H1 (cell line): ENCODE measurements around the gene INSM2. TPM values are rescaled to one million over a fixed set of nuclear protein-coding genes. Genes with fewer than 3 reads are reported as not detected.

Source experiments
- CTCF ChIA-PET: fragments of 300-600 bp; sonication (Branson Sonifier 250); formaldehyde crosslinking; loops from one replicate; lab custom pipeline; 2021; ENCODE audit not compliant: partially characterized antibody; lab: Charles Lee
- POLR2A ChIA-PET: fragments of 300-600 bp; sonication (Branson Sonifier 250); formaldehyde crosslinking; loops from one replicate; lab custom pipeline; 2021; ENCODE audit warnings: inconsistent platforms; ENCODE audit not compliant: partially characterized antibody; lab: Charles Lee
- DNase-seq, 2 experiments: peaks; one replicate each; pipeline versions ENCODE4 v3.0.0 to v3.0.0-alpha.2; 2010 to 2022; ENCODE audit warnings: low spot score in 2 of 2, low read depth in 1 of 2, mixed read lengths in 1 of 2
- FAIRE-seq: peaks from 2 replicates; lab custom pipeline; 2011; peaks lifted over from hg19 to GRCh38; lab: Jason Lieb, UNC
- H2AFZ ChIP-seq: 2 replicates; pipeline ENCODE4 v1.8.1; 2012; ENCODE audit warnings: low read length, inconsistent platforms
- H2AK5ac ChIP-seq: 2 replicates; pipeline ENCODE4 v1.6.1; 2013; ENCODE audit warnings: low read depth, low read length
- H2BK120ac ChIP-seq: replicated peaks from 2 replicates; pipeline ENCODE3; 2013; ENCODE audit warnings: low read depth, low read length, inconsistent platforms
- H2BK12ac ChIP-seq: 2 replicates; pipeline ENCODE4 v1.6.1; 2013; ENCODE audit warnings: low read depth, low read length
- H2BK15ac ChIP-seq: 2 replicates; pipeline ENCODE4 v1.6.1; 2013; ENCODE audit warnings: low read length
- H2BK20ac ChIP-seq: 2 replicates; pipeline ENCODE4 v1.6.1; 2013; ENCODE audit warnings: low read length
- H2BK5ac ChIP-seq: 2 replicates; pipeline ENCODE4 v1.6.1; 2013; ENCODE audit warnings: low read depth, low read length
- H3K14ac ChIP-seq: 2 replicates; pipeline ENCODE4 v1.6.1; 2013; ENCODE audit warnings: inconsistent platforms; ENCODE audit not compliant: insufficient read length
- H3K18ac ChIP-seq: 2 replicates; pipeline ENCODE4 v1.6.1; 2013; ENCODE audit warnings: low read length; ENCODE audit errors: extremely low read depth
- H3K23ac ChIP-seq: 2 replicates; pipeline ENCODE4 v1.6.1; 2013; ENCODE audit warnings: inconsistent platforms; ENCODE audit not compliant: insufficient read length
- H3K23me2 ChIP-seq: 2 replicates; pipeline ENCODE4 v1.6.1; 2013; ENCODE audit warnings: low read depth, low read length
- H3K27ac ChIP-seq: 2 replicates; pipeline ENCODE4 v1.6.1; 2011; ENCODE audit warnings: low read depth, low read length, inconsistent platforms
- H3K27me3 ChIP-seq, 4 experiments: replicated peaks in 1 of 4; 1 replicate in 1 of 4; 2 replicates in 3 of 4; pipeline versions ENCODE4 v1.6.1 to v1.8.1; 2011 to 2013; ENCODE audit warnings: low read length in 3 of 4, mild to moderate bottlenecking in 3 of 4, inconsistent platforms in 2 of 4, mixed read lengths in 2 of 4, moderate library complexity in 1 of 4; ENCODE audit not compliant: control insufficient read depth in 3 of 4, insufficient read depth in 3 of 4; ENCODE audit errors: extremely low read depth in 1 of 4
- H3K36me3 ChIP-seq, 4 experiments: 2 replicates each; pipeline versions ENCODE4 v1.6.1 to v1.8.1; 2011 to 2013; ENCODE audit warnings: mild to moderate bottlenecking in 4 of 4, low read length in 3 of 4, moderate library complexity in 2 of 4, control low read depth in 1 of 4, inconsistent platforms in 1 of 4; ENCODE audit not compliant: insufficient read depth in 4 of 4, control insufficient read depth in 2 of 4
- H3K4ac ChIP-seq: replicated peaks from 2 replicates; pipeline ENCODE3; 2013; ENCODE audit warnings: low read length, low read depth, mixed read lengths, inconsistent platforms; ENCODE audit not compliant: insufficient read length
- H3K4me1 ChIP-seq, 4 experiments: replicated peaks in 1 of 4; 1 replicate in 1 of 4; 2 replicates in 3 of 4; pipeline versions ENCODE4 v1.6.1 to v1.8.1; 2011 to 2013; ENCODE audit warnings: low read length in 3 of 4, inconsistent platforms in 2 of 4, mixed read lengths in 1 of 4; ENCODE audit not compliant: insufficient read depth in 4 of 4, control insufficient read depth in 3 of 4
- H3K4me2 ChIP-seq, 2 experiments: 2 replicates each; pipeline versions ENCODE4 v1.6.1 to v1.8.1; 2011 to 2013; ENCODE audit warnings: low read depth in 2 of 2, low read length in 2 of 2, control low read depth in 1 of 2, inconsistent platforms in 1 of 2, mild to moderate bottlenecking in 1 of 2; ENCODE audit not compliant: insufficient read depth in 1 of 2
- H3K4me3 ChIP-seq, 4 experiments: fragments of 200-600, 300-600 bp in 1 of 4; sonication (generic), shearing (Covaris generic), sonication (Bioruptor Twin) in 1 of 4; 2 replicates each; pipeline versions ENCODE4 v1.5.1 to v1.8.1; 2011 to 2016; ENCODE audit warnings: low read length in 4 of 4, low read depth in 3 of 4, control low read depth in 2 of 4, inconsistent platforms in 2 of 4, mild to moderate bottlenecking in 2 of 4, mixed read lengths in 1 of 4, moderate library complexity in 1 of 4; ENCODE audit not compliant: insufficient read depth in 2 of 4; ENCODE audit errors: extremely low read depth in 1 of 4
- H3K56ac ChIP-seq: replicated peaks from 2 replicates; pipeline ENCODE3; 2013; ENCODE audit warnings: low read depth, mild to moderate bottlenecking, mixed read lengths, low read length, inconsistent platforms; ENCODE audit not compliant: insufficient read length
- H3K79me1 ChIP-seq: 2 replicates; pipeline ENCODE4 v1.6.1; 2013; ENCODE audit warnings: low read depth, low read length, control low read depth
- H3K79me2 ChIP-seq, 2 experiments: 2 replicates each; pipeline versions ENCODE4 v1.6.1 to v1.8.1; 2012 to 2013; ENCODE audit warnings: low read length in 2 of 2, mild to moderate bottlenecking in 2 of 2, inconsistent platforms in 1 of 2; ENCODE audit not compliant: insufficient read depth in 2 of 2, control insufficient read depth in 1 of 2
- H3K9ac ChIP-seq, 4 experiments: replicated peaks in 1 of 4; 1 replicate in 1 of 4; 2 replicates in 3 of 4; pipeline versions ENCODE4 v1.6.1 to v1.8.1; 2011 to 2013; ENCODE audit warnings: low read depth in 3 of 4, low read length in 3 of 4, control low read depth in 2 of 4, mild to moderate bottlenecking in 2 of 4, moderate library complexity in 2 of 4, inconsistent platforms in 1 of 4; ENCODE audit errors: extremely low read depth in 1 of 4
- H3K9me3 ChIP-seq, 2 experiments: 2 replicates each; pipeline versions ENCODE4 v1.6.1 to v1.8.1; 2012 to 2013; ENCODE audit warnings: mild to moderate bottlenecking in 2 of 2, moderate library complexity in 2 of 2, control low read depth in 1 of 2, inconsistent platforms in 1 of 2, low read depth in 1 of 2, low read length in 1 of 2, mixed read lengths in 1 of 2; ENCODE audit not compliant: insufficient read depth in 2 of 2
- H4K20me1 ChIP-seq, 2 experiments: replicated peaks in 1 of 2; 2 replicates each; pipeline versions ENCODE3 to v1.8.1; 2011 to 2013; ENCODE audit warnings: inconsistent platforms in 2 of 2, low read length in 2 of 2, mild to moderate bottlenecking in 1 of 2; ENCODE audit not compliant: insufficient read depth in 2 of 2, control insufficient read depth in 1 of 2
- H4K5ac ChIP-seq: 2 replicates; pipeline ENCODE4 v1.6.1; 2013; ENCODE audit warnings: low read length, low read depth, mixed read lengths, inconsistent platforms; ENCODE audit not compliant: insufficient read length
- H4K8ac ChIP-seq: 2 replicates; pipeline ENCODE4 v1.8.0; 2013; ENCODE audit warnings: mild to moderate bottlenecking, moderate library complexity, low read length, inconsistent platforms; ENCODE audit not compliant: insufficient read depth; ENCODE audit errors: extremely low read depth
- H4K91ac ChIP-seq: replicated peaks from 2 replicates; pipeline ENCODE3; 2013; ENCODE audit warnings: low read length, mixed read lengths, inconsistent platforms; ENCODE audit not compliant: insufficient read length
- SAP30 ChIP-seq: fragments of 300-600 bp; sonication (generic); IDR thresholded peaks from 2 replicates; pipeline ENCODE4 v1.7.1; 2012; ENCODE audit warnings: low read length, moderate library complexity, mild to moderate bottlenecking, inconsistent platforms; ENCODE audit not compliant: insufficient read depth, insufficient replicate concordance
- WGBS, 2 experiments: shearing (Covaris generic) in 1 of 2; methylation state at CpG; one replicate each; pipeline versions ENCODE4 v1.1.6 to v1.1.7; 2013 to 2015; ENCODE audit warnings: low lambda C conversion rate in 2 of 2, mixed read lengths in 2 of 2, inconsistent platforms in 1 of 2, low coverage in 1 of 2, missing lambda C conversion rate in 1 of 2; ENCODE audit not compliant: insufficient replicate concordance in 2 of 2, insufficient coverage in 1 of 2, insufficient read length in 1 of 2; ENCODE audit errors: extremely low coverage in 1 of 2, missing lambda C conversion rate in 1 of 2; 5-methylcytosine and 5-hydroxymethylcytosine counted together
- polyA plus RNA-seq, 7 experiments: library from polyadenylated mRNA; depleted of rRNA in 3 of 7; stranded (reverse) in 5 of 7; unstranded in 2 of 7; fragments of >200 nt in 5 of 7; fragments of 200-250 nt in 2 of 7; gene quantifications; 1 replicate in 5 of 7; 2 replicates in 1 of 7; 4 replicates in 1 of 7; pipeline versions ENCODE4 v1.2.1 to v1.2.3, GENCODE V29; 2011 to 2013; ENCODE audit warnings: missing spikeins in 2 of 7, mixed read lengths in 2 of 7
- total RNA-seq: library from RNA; stranded (reverse); fragmentation: NEBNext Ultra II Directional; extraction: Animal tissue kit (Norgen Biotek cat#: 25700); gene quantifications from 2 replicates; pipeline ENCODE4 v1.2.1, GENCODE V29; 2021

INSM2 gene
- total and polyA plus RNA-seq, 2 of the 8 experiments (the other 6 are each of a cell fraction or from before 2014, with no cell fraction given) = not detected

GRCh38 chr14:35551081-35551480 lies 17.1 kb downstream of the INSM2 start:
- Histone ChIP-seq H4K91ac (no peak overlapping the region), H3K79me1 (no peaks in the 10 kb centered on the region), H3K4ac (no peak overlapping the region), H3K23me2 (no peaks in the 10 kb centered on the region), H3K9me3 (no peaks in the 10 kb centered on the region), H2BK12ac (no peak overlapping the region), H2AK5ac (no peak overlapping the region), H3K27ac (no peak overlapping the region), H3K56ac (no peak overlapping the region), H3K18ac (no peak overlapping the region), H3K36me3 (no peaks in the 10 kb centered on the region), H2BK120ac (no peak overlapping the region), H3K4me1 (no peaks in the 10 kb centered on the region), H3K79me2 (no peaks in the 10 kb centered on the region), H3K9ac (no peak overlapping the region; a peak in 1 of 7 replicates), H3K4me3 (no peak overlapping the region), H2BK20ac (no peak overlapping the region), H4K20me1 (no peaks in the 10 kb centered on the region), H4K8ac (no peak overlapping the region), H2AFZ (no peak overlapping the region)
- no peak for TF ChIP-seq SAP30
- TF ChIP-seq, all 59 proteins: peak for 0
- Histone ChIP-seq H3K14ac (no peak overlapping the region), H4K5ac (no peak overlapping the region), H3K27me3 (no peaks in the 10 kb centered on the region), H3K4me2 (no peak overlapping the region), H2BK5ac (no peak overlapping the region), H2BK15ac (no peak overlapping the region), H3K23ac (no peak overlapping the region)
- DNase-seq = no peak
- CTCF ChIA-PET = interaction anchor here (1.0 to 2.3 kb wide), 3 partner anchors 10 to 112 kb away, joined by 3 to 8 read pairs (median 4); partner anchors contain the start of gene INSM2
- no peak for FAIRE-seq
- WGBS, 2 experiments = 84% methylated on average over 1 of the region's 1 CpG; no CpG with 5 or more reads in 1 of the 2 experiments
- POLR2A ChIA-PET = no interaction called here
